Prostate gland (tissue), 2 donors: ENCODE measurements around the gene ZNF367. TPM values are rescaled to one million over a fixed set of nuclear protein-coding genes. Genes with fewer than 3 reads are reported as not detected.

Source experiments
- DNase-seq: peaks from one replicate; pipeline ENCODE4 v3.0.0-alpha.2; 2019; ENCODE audit warnings: low spot score
- H3K27ac ChIP-seq, 2 donors: fragments of 200-600 bp; sonication (generic); 2 replicates each; pipeline ENCODE4 v1.5.1; 2017 to 2019
- H3K27me3 ChIP-seq: fragments of 200-600 bp; sonication (generic); replicated peaks from 2 replicates; pipeline ENCODE4 v1.5.1; 2019; ENCODE audit not compliant: insufficient read depth
- H3K36me3 ChIP-seq, 2 donors: fragments of 200-600 bp; sonication (generic); 1 replicate in 1 of 2; 2 replicates in 1 of 2; pipeline versions ENCODE4 v1.5.1 to v1.8.1; 2017 to 2019
- H3K4me1 ChIP-seq: fragments of 200-600 bp; sonication (generic); replicated peaks from 2 replicates; pipeline ENCODE4 v1.5.1; 2019
- H3K4me3 ChIP-seq, 2 donors: fragments of 200-600 bp; sonication (generic); 2 replicates each; pipeline ENCODE4 v1.5.1; 2017 to 2019
- H3K9me3 ChIP-seq: fragments of 200-600 bp; sonication (generic); 2 replicates; pipeline ENCODE4 v1.5.1; 2017
- POLR2A ChIP-seq: fragments of 450-650 bp; IDR thresholded peaks from one replicate; pipeline ENCODE4 v1.6.1; 2016; ENCODE audit warnings: antibody characterized with exemption, mild to moderate bottlenecking
- POLR2AphosphoS5 ChIP-seq: sonication (generic); formaldehyde crosslinking; IDR thresholded peaks from one replicate; pipeline ENCODE4 v1.6.1; 2017; ENCODE audit warnings: antibody characterized with exemption
- WGBS: methylation state at CpG from one replicate; pipeline ENCODE4 v1.1.5; 2018; 5-methylcytosine and 5-hydroxymethylcytosine counted together
- intact Hi-C: fragments of 100-400 bp; cut with DNase I; formaldehyde crosslinking; loops from one replicate; pipeline ENCODE4 v1.14.2; 2022
- total RNA-seq, 2 donors: library from RNA; depleted of rRNA; stranded (reverse); fragments of >200 nt; gene quantifications; one replicate each; pipeline ENCODE4 v1.1.0, GENCODE V29; 2016
- TF ChIP-seq, protein P1 (sequence below), 4 experiments: fragments of 200-600 bp in 2 of 4; fragments of 450-650 bp in 2 of 4; sonication (generic) in 2 of 4; IDR thresholded peaks; 1 replicate in 3 of 4; 2 replicates in 1 of 4; pipeline ENCODE4 v1.5.1; 2016 to 2019; ENCODE audit warnings: antibody characterized with exemption in 4 of 4, mild to moderate bottlenecking in 2 of 4, moderate library complexity in 2 of 4

Gene ZNF367
- total RNA-seq, 2 donors from 2014 or later, result 2.9 to 5.5 TPM

DNA sequence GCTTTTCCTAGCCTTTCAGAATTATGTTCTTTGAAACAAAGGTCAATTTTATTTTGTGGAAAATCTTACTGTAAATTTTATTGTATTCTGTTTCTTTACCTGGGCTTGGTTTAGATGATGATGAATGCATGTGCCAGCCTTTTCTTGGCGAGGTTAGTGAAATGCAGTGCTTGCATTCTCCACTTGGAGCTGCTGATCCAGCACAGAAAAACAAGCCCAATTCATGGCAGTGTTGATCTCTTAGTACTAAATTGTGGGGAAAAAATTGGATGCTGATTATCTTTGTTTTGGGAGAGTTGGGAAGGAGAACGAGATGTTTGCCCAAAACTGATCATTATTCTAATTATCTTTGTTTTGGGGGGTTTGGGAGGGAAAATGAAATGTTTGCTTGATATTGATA is 35.5 kb upstream of the ZNF367 start:
- H3K9me3 ChIP-seq, result no peaks in the 10 kb centered on the region
- H3K27ac ChIP-seq, result no peak overlapping the region
- H3K4me1 ChIP-seq, result no peaks in the 10 kb centered on the region
- no peaks in the 10 kb centered on the region for H3K36me3 ChIP-seq
- intact Hi-C loops, result loop anchor here (5.0 kb wide), 3 partner anchors 36 to 204 kb away; partner anchors contain the start of genes PRXL2C and ZNF367
- 39% methylated on average over 2 of the region's 2 CpGs for WGBS
- no peaks in the 10 kb centered on the region for H3K27me3 ChIP-seq
- TF ChIP-seq POLR2AphosphoS5, result peak; percentile 16
- no peak for TF ChIP-seq POLR2A
- TF ChIP-seq, protein P1, sequence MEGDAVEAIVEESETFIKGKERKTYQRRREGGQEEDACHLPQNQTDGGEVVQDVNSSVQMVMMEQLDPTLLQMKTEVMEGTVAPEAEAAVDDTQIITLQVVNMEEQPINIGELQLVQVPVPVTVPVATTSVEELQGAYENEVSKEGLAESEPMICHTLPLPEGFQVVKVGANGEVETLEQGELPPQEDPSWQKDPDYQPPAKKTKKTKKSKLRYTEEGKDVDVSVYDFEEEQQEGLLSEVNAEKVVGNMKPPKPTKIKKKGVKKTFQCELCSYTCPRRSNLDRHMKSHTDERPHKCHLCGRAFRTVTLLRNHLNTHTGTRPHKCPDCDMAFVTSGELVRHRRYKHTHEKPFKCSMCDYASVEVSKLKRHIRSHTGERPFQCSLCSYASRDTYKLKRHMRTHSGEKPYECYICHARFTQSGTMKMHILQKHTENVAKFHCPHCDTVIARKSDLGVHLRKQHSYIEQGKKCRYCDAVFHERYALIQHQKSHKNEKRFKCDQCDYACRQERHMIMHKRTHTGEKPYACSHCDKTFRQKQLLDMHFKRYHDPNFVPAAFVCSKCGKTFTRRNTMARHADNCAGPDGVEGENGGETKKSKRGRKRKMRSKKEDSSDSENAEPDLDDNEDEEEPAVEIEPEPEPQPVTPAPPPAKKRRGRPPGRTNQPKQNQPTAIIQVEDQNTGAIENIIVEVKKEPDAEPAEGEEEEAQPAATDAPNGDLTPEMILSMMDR (IDR thresholded peaks at IDR 0.05), result peak in 2 of 4 experiments; percentile 36 to 48
- H3K4me3 ChIP-seq, result no peak overlapping the region
- peak; percentile 6 for DNase-seq

DNA sequence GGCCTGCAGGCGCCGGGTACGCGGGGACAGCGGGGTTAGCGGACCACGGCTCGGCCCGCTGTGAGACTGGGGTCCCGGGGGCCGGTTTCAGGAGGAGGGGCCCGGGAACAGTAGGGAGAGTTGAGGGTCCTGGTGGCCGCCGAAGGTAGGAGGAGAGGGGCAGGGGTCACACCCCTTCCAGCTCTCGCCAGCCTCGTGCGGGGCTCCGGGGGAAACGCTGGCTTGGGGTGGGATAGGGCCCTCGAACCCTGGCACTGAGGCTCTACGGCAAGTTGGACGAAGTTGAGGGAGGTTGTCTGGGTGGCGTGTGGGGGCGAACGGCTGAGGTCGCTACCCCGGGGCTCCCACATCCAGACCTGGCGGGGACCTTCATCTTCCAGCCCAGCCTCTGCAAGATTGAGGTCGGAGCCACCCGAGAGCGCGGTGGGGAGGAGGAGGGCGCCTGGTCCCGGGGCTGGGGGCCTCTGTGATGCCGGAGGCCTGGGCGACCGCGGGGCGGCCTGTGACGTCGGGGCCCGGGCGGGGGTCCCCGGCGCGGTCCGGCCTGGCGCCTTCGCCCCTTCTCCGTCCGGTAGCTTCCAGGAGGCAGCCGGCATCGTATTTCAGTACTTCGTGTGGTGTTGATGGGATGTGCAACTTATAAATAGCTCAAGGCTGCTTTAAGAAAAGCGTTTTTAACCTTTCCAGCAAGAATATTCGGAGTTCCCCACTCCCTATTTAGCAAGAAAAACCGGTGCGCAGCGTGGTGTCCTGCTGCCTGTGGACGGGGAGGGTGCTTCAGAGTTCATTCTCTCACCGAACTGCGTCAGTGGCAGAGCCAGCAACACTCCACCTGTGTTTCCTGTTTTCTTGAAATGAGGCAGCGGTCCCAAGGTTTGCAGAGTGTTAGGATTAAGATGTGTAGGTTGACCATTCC is 32.7 kb upstream of the ZNF367 start:
- TF ChIP-seq, protein P1 (IDR thresholded peaks at IDR 0.05), result no peak
- TF ChIP-seq POLR2A, result no peak
- TF ChIP-seq POLR2AphosphoS5, result peak; percentile 4
- peak; percentile 12 for DNase-seq
- 2% methylated on average over 60 of the region's 63 CpGs for WGBS
- intact Hi-C loops, result loop anchor here (5.0 kb wide), 3 partner anchors 34 to 206 kb away; partner anchors contain the start of genes PRXL2C and ZNF367
- H3K36me3 ChIP-seq, result no peaks in the 10 kb centered on the region
- H3K4me1 ChIP-seq, result no peaks in the 10 kb centered on the region
- peak overlapping the region; percentile 68 to 69 for H3K4me3 ChIP-seq
- H3K9me3 ChIP-seq, result no peaks in the 10 kb centered on the region
- no peaks in the 10 kb centered on the region for H3K27me3 ChIP-seq
- H3K27ac ChIP-seq, result peak overlapping the region; percentile 81 to 85

DNA sequence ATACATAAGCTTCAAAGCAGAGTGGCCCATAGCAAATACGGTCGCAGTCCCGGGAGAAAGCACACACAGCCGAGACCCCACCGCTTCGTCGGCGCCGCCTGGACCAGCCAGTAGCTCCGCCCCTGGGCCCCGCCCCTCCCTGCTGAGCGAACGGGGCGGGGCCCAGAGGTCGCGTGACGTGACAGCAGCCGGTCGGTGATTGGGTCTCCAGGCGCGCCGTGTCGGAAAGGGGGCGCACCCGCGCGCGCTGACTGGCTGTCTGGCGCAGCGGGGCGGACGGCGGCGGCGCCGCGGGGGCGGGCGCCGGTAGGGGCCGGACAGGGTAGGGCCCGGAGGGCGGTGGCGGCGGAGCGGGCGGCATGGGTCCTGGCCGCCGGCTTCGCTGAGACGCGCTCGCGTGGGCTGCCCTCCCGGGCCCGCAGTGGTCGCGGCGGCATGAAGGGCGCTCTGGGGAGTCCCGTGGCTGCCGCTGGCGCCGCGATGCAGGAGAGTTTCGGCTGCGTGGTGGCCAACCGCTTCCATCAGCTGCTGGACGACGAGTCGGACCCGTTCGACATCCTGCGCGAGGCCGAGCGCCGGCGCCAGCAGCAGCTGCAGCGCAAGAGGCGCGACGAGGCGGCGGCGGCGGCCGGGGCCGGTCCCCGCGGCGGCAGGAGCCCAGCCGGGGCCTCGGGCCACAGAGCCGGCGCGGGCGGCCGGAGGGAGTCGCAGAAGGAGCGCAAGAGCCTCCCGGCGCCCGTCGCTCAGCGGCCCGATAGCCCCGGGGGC is 31.9 kb upstream of the ZNF367 start, which contains the start of gene HABP4:
Gene HABP4 (plus strand): TSS at position 325 of the 768 bp plus-strand sequence. CDS start 111 bp downstream, at position 436.
- no peaks in the 10 kb centered on the region for H3K36me3 ChIP-seq
- peak; percentile 97 for DNase-seq
- no peaks in the 10 kb centered on the region for H3K4me1 ChIP-seq
- H3K9me3 ChIP-seq, result no peaks in the 10 kb centered on the region
- peak within 1 kb of the TSS; percentile 81 to 85 for H3K27ac ChIP-seq
- intact Hi-C loops, result loop anchor here (5.0 kb wide), 4 partner anchors 33 to 207 kb away; partner anchors contain the start of genes CDC14B, PRXL2C and ZNF367
- H3K27me3 ChIP-seq, result no peaks in the 10 kb centered on the region
- peak within 1 kb of the TSS; percentile 68 to 69 for H3K4me3 ChIP-seq
- TF ChIP-seq, protein P1 (IDR thresholded peaks at IDR 0.05), result peak in 2 of 4 experiments; percentile 41 to 49
- peak; percentile 86 for TF ChIP-seq POLR2A
- peak; percentile 71 for TF ChIP-seq POLR2AphosphoS5
- under 1% methylated on average over 60 of the region's 108 CpGs for WGBS

DNA sequence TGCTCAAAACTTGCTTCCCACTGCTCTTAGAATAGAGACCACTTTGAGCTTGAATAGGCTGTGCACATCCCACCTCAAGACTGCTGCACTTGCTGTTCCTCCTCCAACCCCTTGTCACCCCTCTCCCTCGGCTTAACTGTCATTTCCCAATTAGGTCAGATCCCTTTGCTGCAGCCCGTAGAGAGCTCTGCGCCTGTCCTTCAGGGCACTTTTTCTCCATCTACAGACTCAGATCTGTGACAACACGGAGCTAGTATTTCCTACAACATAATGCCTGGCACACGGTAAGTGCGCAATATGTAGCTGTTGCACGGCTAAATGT is 31.3 kb upstream of the ZNF367 start:
- Histone ChIP-seq H3K27ac (peak overlapping the region; percentile 67 to 85), H3K4me1 (no peaks in the 10 kb centered on the region), H3K9me3 (no peaks in the 10 kb centered on the region), H3K27me3 (no peaks in the 10 kb centered on the region), H3K4me3 (peak overlapping the region; percentile 68 to 69), H3K36me3 (no peaks in the 10 kb centered on the region)
- no peak for DNase-seq
- under 1% methylated on average over 7 of the region's 7 CpGs for whole genome bisulfite sequencing
- TF ChIP-seq, protein P1 (IDR thresholded peaks at IDR 0.05), result no peak
- TF ChIP-seq POLR2AphosphoS5, result no peak
- TF ChIP-seq POLR2A, result no peak
- intact Hi-C loops, result loop anchor here (5.0 kb wide), 1 partner anchor 168 kb away; the partner anchor contains the start of gene CDC14B
